Retina (tissue), 1 donor: ENCODE measurements around the gene CMTM6.
"Not testable (repeated sequence)": the region's sequence is repeated elsewhere in the genome, so short reads cannot be mapped to it uniquely, and the experiment has no call there.

Experiments
- DNase-seq: peaks from one replicate; pipeline ENCODE4 v3.0.0-alpha.2; 2016

CMTM6 gene

GRCh38 chr3:32498992-32499391 lies 3.7 kb downstream of the CMTM6 start:
- DNase-seq: no peak

- DNase-seq: no peak
Observed at GRCh38 chr3:32498252-32498651, 4.4 kb downstream of the CMTM6 start.

- DNase-seq: no peak
Observed at GRCh38 chr3:32495609-32496008, 7.0 kb downstream of the CMTM6 start.

GRCh38 chr3:32495085-32495484 lies 7.6 kb downstream of the CMTM6 start:
- no peak for DNase-seq

- no peak for DNase-seq
Observed at GRCh38 chr3:32493437-32494414, 8.9 kb downstream of the CMTM6 start.

GRCh38 chr3:32492684-32493436 lies 9.8 kb downstream of the CMTM6 start:
- no peak for DNase-seq

- DNase-seq: no peak
Observed at GRCh38 chr3:32488474-32489008, 14.1 kb downstream of the CMTM6 start.

- DNase-seq: no peak
Observed at GRCh38 chr3:32487781-32488473, 14.7 kb downstream of the CMTM6 start.

GRCh38 chr3:32484436-32484835 lies 18.2 kb downstream of the CMTM6 start:
- no peak for DNase-seq

GRCh38 chr3:32483772-32484171 lies 18.9 kb downstream of the CMTM6 start:
- no peak for DNase-seq

- no peak for DNase-seq
Observed at GRCh38 chr3:32482693-32483092, 20.0 kb downstream of the CMTM6 start.

- DNase-seq: no peak
Observed at GRCh38 chr3:32481791-32482631, 20.6 kb downstream of the CMTM6 start.

- DNase-seq: no peak
Observed at GRCh38 chr3:32480604-32481003, 22.0 kb downstream of the CMTM6 start.

GRCh38 chr3:32474201-32474600 lies 28.5 kb downstream of the CMTM6 start:
- DNase-seq: no peak

- not testable (repeated sequence) for DNase-seq
Observed at GRCh38 chr3:32472151-32472550, 30.5 kb downstream of the CMTM6 start.

GRCh38 chr3:32471246-32471645 lies 31.4 kb downstream of the CMTM6 start:
- DNase-seq: no peak

GRCh38 chr3:32470362-32470761 lies 32.3 kb downstream of the CMTM6 start:
- DNase-seq: no peak

GRCh38 chr3:32469151-32469874 lies 33.3 kb downstream of the CMTM6 start:
- DNase-seq: peak; percentile 39

- DNase-seq: peak; percentile 94
Observed at GRCh38 chr3:32467333-32468070, 35.1 kb downstream of the CMTM6 start.

- not testable (repeated sequence) for DNase-seq
Observed at GRCh38 chr3:32466808-32467207, 35.8 kb downstream of the CMTM6 start.

- DNase-seq: not testable (repeated sequence)
Observed at GRCh38 chr3:32464726-32465125, 37.9 kb downstream of the CMTM6 start.
